Upper lobe of left lung (tissue), 6 donors: ENCODE measurements around the gene DLL4. TPM values are rescaled to one million over a fixed set of nuclear protein-coding genes. Genes with fewer than 3 reads are reported as not detected.
A peak's percentile ranks its signal among the peaks of the same experiment; 100 is the strongest.

ENCODE experiments used
- ATAC-seq, 2 donors: fragments of 200-7000 bp; cut with Tn5 transposase; one replicate each; pipeline ENCODE4 v1.9.1; 2022; ENCODE audit warnings: mild to moderate bottlenecking in 2 of 2, moderate library complexity in 2 of 2; ENCODE audit not compliant: low FRiP score in 2 of 2
- DNase-seq, 2 donors: peaks; one replicate each; pipeline ENCODE4 v3.0.0-alpha.2; 2019 to 2020
- H3K27ac ChIP-seq, 4 donors: fragments of 200-600 bp; sonication (generic); one replicate each; pipeline ENCODE4 v1.5.1; 2016 to 2019
- H3K27me3 ChIP-seq, 4 donors: fragments of 200-600 bp; sonication (generic); one replicate each; pipeline ENCODE4 v1.5.1; 2017 to 2019
- H3K36me3 ChIP-seq, 4 donors: fragments of 200-600 bp; sonication (generic); one replicate each; pipeline ENCODE4 v1.5.1; 2016 to 2019
- H3K4me1 ChIP-seq, 4 donors: fragments of 200-600 bp; sonication (generic); one replicate each; pipeline ENCODE4 v1.5.1; 2018 to 2019
- H3K4me3 ChIP-seq, 4 donors: fragments of 200-600 bp; sonication (generic); one replicate each; pipeline ENCODE4 v1.5.1; 2017 to 2019; ENCODE audit warnings: mild to moderate bottlenecking in 2 of 4, moderate library complexity in 1 of 4
- H3K9me3 ChIP-seq, 4 donors: fragments of 200-600 bp; sonication (generic); one replicate each; pipeline ENCODE4 v1.5.1; 2018 to 2019
- EP300 ChIP-seq, 4 donors: sonication (generic); formaldehyde crosslinking; IDR thresholded peaks; one replicate each; pipeline ENCODE4 v1.5.1; 2017; ENCODE audit warnings: antibody characterized with exemption in 4 of 4, control low read depth in 2 of 4
- POLR2A ChIP-seq, 4 donors: fragments of 450-650 bp; IDR thresholded peaks; one replicate each; pipeline ENCODE4 v1.5.1; 2016 to 2017; ENCODE audit warnings: antibody characterized with exemption in 4 of 4, mild to moderate bottlenecking in 2 of 4
- POLR2AphosphoS5 ChIP-seq, 2 donors: sonication (generic); formaldehyde crosslinking; IDR thresholded peaks; one replicate each; pipeline ENCODE4 v1.5.1; 2017; ENCODE audit warnings: antibody characterized with exemption in 2 of 2
- WGBS, 2 donors: methylation state at CpG; one replicate each; pipeline ENCODE4 v1.1.5; 2017 to 2018; 5-methylcytosine and 5-hydroxymethylcytosine counted together
- total RNA-seq, 6 donors: library from RNA; depleted of rRNA in 4 of 6; stranded (reverse); fragments of >200 nt in 4 of 6; gene quantifications; one replicate each; pipeline versions ENCODE4 v1.1.0 to v1.2.1, GENCODE V29; 2016 to 2021
- TF ChIP-seq, protein P1 (sequence below), 6 experiments: fragments of 450-650 bp in 4 of 6; fragments of 200-600 bp in 2 of 6; sonication (generic) in 2 of 6; IDR thresholded peaks; one replicate each; pipeline ENCODE4 v1.5.1; 2016 to 2019; ENCODE audit warnings: antibody characterized with exemption in 6 of 6
- donor health status: DM: no; HTN: no; CAD: no; lungs with moderate emphysema.
- donor health status: DM: no; HTN: yes; CAD: no; lungs with severe emphysema.

DLL4 gene
- total RNA-seq, 6 donors from 2014 or later, result 9.5 to 38.0 (median 13.7) TPM

DNA sequence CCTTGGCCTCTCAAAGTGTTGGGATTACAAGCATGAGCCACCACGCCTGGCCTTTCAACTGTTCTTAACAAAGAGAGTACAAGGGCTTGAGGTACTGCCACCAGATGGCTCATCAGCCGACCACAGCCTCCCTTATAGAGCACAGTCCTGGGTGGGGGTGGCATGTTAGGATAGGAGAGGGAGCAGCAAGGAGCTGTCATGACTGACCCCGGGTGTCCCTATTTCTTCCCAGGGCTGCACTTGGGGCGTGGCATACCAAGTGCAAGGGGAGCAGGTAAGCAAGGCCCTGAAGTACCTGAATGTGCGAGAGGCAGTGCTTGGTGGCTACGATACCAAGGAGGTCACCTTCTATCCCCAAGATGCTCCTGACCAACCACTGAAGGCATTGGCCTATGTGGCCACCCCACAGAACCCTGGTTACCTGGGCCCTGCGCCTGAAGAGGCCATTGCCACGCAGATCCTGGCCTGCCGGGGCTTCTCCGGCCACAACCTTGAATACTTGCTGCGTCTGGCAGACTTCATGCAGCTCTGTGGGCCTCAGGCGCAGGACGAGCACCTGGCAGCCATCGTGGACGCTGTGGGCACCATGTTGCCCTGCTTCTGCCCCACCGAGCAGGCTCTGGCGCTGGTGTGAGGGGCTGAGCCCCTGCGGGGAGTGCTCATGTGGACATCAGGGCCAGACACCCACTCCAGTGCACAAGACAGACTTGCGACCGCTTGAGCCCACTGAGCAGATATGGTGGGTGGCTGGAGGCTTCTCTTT is 26.2 kb downstream of the DLL4 start:
- TF ChIP-seq POLR2AphosphoS5 (IDR thresholded peaks at IDR 0.05) (no peak), POLR2A (IDR thresholded peaks at IDR 0.05) (no peak), EP300 (IDR thresholded peaks at IDR 0.05) (no peak)
- TF ChIP-seq, protein P1, sequence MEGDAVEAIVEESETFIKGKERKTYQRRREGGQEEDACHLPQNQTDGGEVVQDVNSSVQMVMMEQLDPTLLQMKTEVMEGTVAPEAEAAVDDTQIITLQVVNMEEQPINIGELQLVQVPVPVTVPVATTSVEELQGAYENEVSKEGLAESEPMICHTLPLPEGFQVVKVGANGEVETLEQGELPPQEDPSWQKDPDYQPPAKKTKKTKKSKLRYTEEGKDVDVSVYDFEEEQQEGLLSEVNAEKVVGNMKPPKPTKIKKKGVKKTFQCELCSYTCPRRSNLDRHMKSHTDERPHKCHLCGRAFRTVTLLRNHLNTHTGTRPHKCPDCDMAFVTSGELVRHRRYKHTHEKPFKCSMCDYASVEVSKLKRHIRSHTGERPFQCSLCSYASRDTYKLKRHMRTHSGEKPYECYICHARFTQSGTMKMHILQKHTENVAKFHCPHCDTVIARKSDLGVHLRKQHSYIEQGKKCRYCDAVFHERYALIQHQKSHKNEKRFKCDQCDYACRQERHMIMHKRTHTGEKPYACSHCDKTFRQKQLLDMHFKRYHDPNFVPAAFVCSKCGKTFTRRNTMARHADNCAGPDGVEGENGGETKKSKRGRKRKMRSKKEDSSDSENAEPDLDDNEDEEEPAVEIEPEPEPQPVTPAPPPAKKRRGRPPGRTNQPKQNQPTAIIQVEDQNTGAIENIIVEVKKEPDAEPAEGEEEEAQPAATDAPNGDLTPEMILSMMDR (IDR thresholded peaks at IDR 0.05), result no peak
- Histone ChIP-seq H3K4me3 (no peak overlapping the region), H3K27me3 (no peaks in the 10 kb centered on the region), H3K9me3 (no peaks in the 10 kb centered on the region), H3K36me3 (peaks cover 0 to 7% (median 0%) of the 10 kb centered on the region in 4 donors), H3K4me1 (peaks cover 15 to 27% (median 22%) of the 10 kb centered on the region in 4 donors), H3K27ac (no peak overlapping the region)
- DNase-seq, result peak in 1 of 2 donors; percentile 78
- ATAC-seq, result no peak
- WGBS, 2 donors, result 90 to 96% methylated on average over 9 to 12 of the region's 20 CpGs

DNA sequence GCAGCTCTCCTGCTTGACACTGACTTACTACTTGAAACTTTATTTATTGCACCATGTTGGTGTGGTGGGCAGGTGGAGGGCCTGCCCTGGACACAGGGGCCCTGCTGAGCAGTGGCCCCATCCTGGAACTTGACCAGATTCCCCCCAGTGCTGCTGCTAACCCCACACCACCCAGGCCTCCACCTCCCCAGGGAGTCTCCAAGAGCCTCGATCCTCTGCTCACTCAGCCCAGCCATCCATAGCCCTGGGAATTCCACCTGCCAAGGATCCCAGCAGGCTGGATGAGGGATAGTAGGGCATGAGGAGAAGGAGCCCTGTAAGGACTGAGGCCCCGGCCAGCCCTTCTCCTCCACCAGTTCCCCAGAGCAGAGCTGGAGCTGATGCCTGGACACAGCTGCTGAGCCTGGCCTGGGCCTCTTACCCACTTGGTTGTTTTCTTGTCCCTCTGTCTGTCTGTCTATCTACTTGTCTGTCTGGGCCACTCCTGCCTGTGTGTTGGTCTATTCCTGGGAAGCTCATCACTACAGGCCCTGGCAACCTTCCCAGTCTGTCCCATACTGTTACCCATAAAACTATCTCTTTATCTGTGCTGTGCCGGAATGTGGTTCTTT is 26.9 kb downstream of the DLL4 start:
- TF ChIP-seq, protein P1 (IDR thresholded peaks at IDR 0.05), result no peak
- TF ChIP-seq POLR2AphosphoS5 (IDR thresholded peaks at IDR 0.05), result no peak
- no peak for TF ChIP-seq EP300 (IDR thresholded peaks at IDR 0.05)
- no peak for TF ChIP-seq POLR2A (IDR thresholded peaks at IDR 0.05)
- Histone ChIP-seq H3K27me3 (no peaks in the 10 kb centered on the region), H3K27ac (no peak overlapping the region), H3K36me3 (peaks cover 0 to 7% (median 0%) of the 10 kb centered on the region in 4 donors), H3K4me3 (no peak overlapping the region), H3K9me3 (no peaks in the 10 kb centered on the region), H3K4me1 (peaks cover 22 to 34% (median 29%) of the 10 kb centered on the region in 4 donors)
- ATAC-seq, result no peak
- 97 to 100% methylated on average over 2 to 3 of the region's 3 CpGs for WGBS, 2 donors
- no peak for DNase-seq

DNA sequence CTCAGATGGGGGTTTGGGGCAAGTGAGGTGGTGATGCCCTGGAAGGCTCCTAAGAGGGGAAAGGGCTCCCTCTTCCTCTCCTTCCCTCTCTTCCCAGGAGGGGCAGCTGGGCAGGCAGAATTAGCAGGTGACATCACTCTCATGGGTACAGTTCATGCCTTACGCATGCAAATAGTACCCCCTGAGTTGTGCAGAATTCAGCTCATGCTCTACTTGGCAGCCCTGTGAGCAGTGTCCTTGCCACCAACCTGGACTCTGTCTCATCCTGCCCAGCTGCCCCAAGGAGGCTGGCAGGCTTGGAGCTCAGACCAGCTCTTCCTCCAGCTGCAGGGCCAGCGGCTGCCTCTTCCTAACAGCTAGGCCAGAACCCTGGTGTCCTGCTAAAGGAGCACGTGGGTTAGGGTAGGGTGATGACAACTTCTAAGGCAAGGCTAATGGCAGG is 27.4 kb downstream of the DLL4 start:
- no peak for DNase-seq
- Histone ChIP-seq H3K27me3 (no peaks in the 10 kb centered on the region), H3K36me3 (peaks cover 0 to 7% (median 0%) of the 10 kb centered on the region in 4 donors), H3K4me1 (peaks cover 23 to 37% (median 32%) of the 10 kb centered on the region in 4 donors), H3K4me3 (no peak overlapping the region), H3K27ac (no peak overlapping the region), H3K9me3 (no peaks in the 10 kb centered on the region)
- WGBS, 2 donors, result 93% methylated on average over 3 of the region's 3 CpGs; no CpG with 5 or more reads in 1 of the 2 donors
- ATAC-seq, result no peak
- TF ChIP-seq POLR2A (IDR thresholded peaks at IDR 0.05) (no peak), POLR2AphosphoS5 (IDR thresholded peaks at IDR 0.05) (no peak), EP300 (IDR thresholded peaks at IDR 0.05) (no peak)
- TF ChIP-seq, protein P1 (IDR thresholded peaks at IDR 0.05), result no peak

DNA sequence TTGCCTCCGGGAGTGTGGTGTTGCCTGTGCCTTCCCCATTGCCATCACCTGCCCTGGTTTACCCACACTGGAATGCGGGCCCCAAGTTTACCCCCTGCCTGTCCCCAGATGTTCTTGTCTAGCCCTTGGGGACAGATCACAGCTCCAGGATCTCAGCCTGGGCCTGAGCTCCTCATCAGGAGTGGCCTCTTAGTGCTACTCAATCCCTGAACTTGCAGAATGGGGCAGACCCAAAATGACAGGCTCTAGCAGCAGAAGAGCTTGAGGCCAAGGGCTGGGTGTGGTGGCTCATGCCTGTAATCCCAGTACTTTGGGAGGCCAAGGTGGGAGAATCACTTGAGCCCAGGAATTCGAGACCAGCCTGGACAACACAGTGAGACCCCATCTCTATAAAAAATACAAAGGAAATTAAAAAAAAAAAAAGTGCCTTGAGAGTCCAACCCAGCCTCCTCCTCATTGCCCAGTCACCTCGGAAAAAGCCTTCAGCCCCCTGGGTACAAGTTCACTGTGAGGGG is 28.0 kb downstream of the DLL4 start:
- H3K27me3 ChIP-seq, result no peaks in the 10 kb centered on the region
- TF ChIP-seq, protein P1 (IDR thresholded peaks at IDR 0.05), result no peak
- TF ChIP-seq EP300 (IDR thresholded peaks at IDR 0.05) (no peak), POLR2A (IDR thresholded peaks at IDR 0.05) (no peak), POLR2AphosphoS5 (IDR thresholded peaks at IDR 0.05) (no peak)
- no peak for DNase-seq
- peaks cover 0 to 7% (median 0%) of the 10 kb centered on the region in 4 donors for H3K36me3 ChIP-seq
- H3K27ac ChIP-seq, result no peak overlapping the region
- no peak overlapping the region for H3K4me3 ChIP-seq
- 86 to 96% methylated on average over 3 to 4 of the region's 4 CpGs for WGBS, 2 donors
- no peak for ATAC-seq
- peaks cover 23 to 35% (median 30%) of the 10 kb centered on the region in 4 donors for H3K4me1 ChIP-seq
- no peaks in the 10 kb centered on the region for H3K9me3 ChIP-seq
